Keratinocyte (primary cell): ENCODE results near the gene SPRY4. TPM values are rescaled to one million over a fixed set of nuclear protein-coding genes. Genes with fewer than 3 reads are reported as not detected.

ENCODE experiments used
- DNase-seq: peaks from one replicate; pipeline ENCODE4 v3.0.0-alpha.2; 2011; ENCODE audit warnings: low read depth, missing footprints, low spot score
- FAIRE-seq: peaks from 2 replicates; lab custom pipeline; 2011; peaks lifted over from hg19 to GRCh38; lab: Jason Lieb, UNC
- H2AFZ ChIP-seq: 2 replicates; pipeline ENCODE4 v1.6.0; 2012; ENCODE audit warnings: low read length, control low read depth, inconsistent platforms; ENCODE audit not compliant: control insufficient read depth
- H3K27ac ChIP-seq: 2 replicates; pipeline ENCODE4 v1.5.1; 2011; ENCODE audit warnings: low read length; ENCODE audit not compliant: control insufficient read depth, insufficient read depth
- H3K27me3 ChIP-seq: 3 replicates; pipeline ENCODE4 v1.6.0; 2011; ENCODE audit warnings: low read length; ENCODE audit not compliant: control insufficient read depth, insufficient read depth; ENCODE audit errors: extremely low read depth
- H3K36me3 ChIP-seq, 2 experiments: 2 replicates in 1 of 2; 3 replicates in 1 of 2; pipeline ENCODE4 v1.5.1; 2011; ENCODE audit warnings: low read length in 2 of 2, mild to moderate bottlenecking in 1 of 2; ENCODE audit not compliant: control insufficient read depth in 2 of 2, insufficient read depth in 2 of 2; ENCODE audit errors: extremely low read depth in 1 of 2
- H3K4me1 ChIP-seq: 3 replicates; pipeline ENCODE4 v1.5.1; 2011; ENCODE audit warnings: low read length; ENCODE audit not compliant: control insufficient read depth, insufficient read depth; ENCODE audit errors: extremely low read depth
- H3K4me2 ChIP-seq: 3 replicates; pipeline ENCODE4 v1.6.0; 2011; ENCODE audit warnings: low read depth, low read length; ENCODE audit not compliant: control insufficient read depth, insufficient read depth; ENCODE audit errors: extremely low read depth
- H3K4me3 ChIP-seq, 3 experiments: fragments of 200-600 bp in 1 of 3; sonication (generic) in 1 of 3; 2 replicates in 2 of 3; 3 replicates in 1 of 3; pipeline ENCODE4 v1.5.1; 2011 to 2016; ENCODE audit warnings: low read length in 3 of 3, mild to moderate bottlenecking in 3 of 3, control low read depth in 2 of 3, inconsistent platforms in 1 of 3, low read depth in 1 of 3, mixed read lengths in 1 of 3, mixed run types in 1 of 3, moderate library complexity in 1 of 3; ENCODE audit not compliant: control insufficient read depth in 2 of 3, insufficient read depth in 2 of 3; ENCODE audit errors: extremely low read depth in 1 of 3
- H3K79me2 ChIP-seq: 2 replicates; pipeline ENCODE4 v1.6.0; 2012; ENCODE audit warnings: low read length; ENCODE audit not compliant: control insufficient read depth, insufficient read depth
- H3K9ac ChIP-seq: 3 replicates; pipeline ENCODE4 v1.6.0; 2011; ENCODE audit warnings: low read length; ENCODE audit not compliant: control insufficient read depth, insufficient read depth; ENCODE audit errors: extremely low read depth
- H3K9me1 ChIP-seq: 3 replicates; pipeline ENCODE4 v1.6.0; 2011; ENCODE audit warnings: low read length; ENCODE audit not compliant: control insufficient read depth, insufficient read depth; ENCODE audit errors: extremely low read depth
- H3K9me3 ChIP-seq: 2 replicates; pipeline ENCODE4 v1.5.1; 2012; ENCODE audit warnings: low read depth, low read length; ENCODE audit not compliant: control insufficient read depth
- H4K20me1 ChIP-seq: 3 replicates; pipeline ENCODE4 v1.6.0; 2011; ENCODE audit warnings: low read length; ENCODE audit not compliant: control insufficient read depth, insufficient read depth; ENCODE audit errors: extremely low read depth
- EZH2 ChIP-seq: IDR thresholded peaks from one replicate; pipeline ENCODE4 v1.6.1; 2012; ENCODE audit warnings: inconsistent platforms, mild to moderate bottlenecking, low read length, moderate library complexity
- dilution Hi-C: fragments of 300-500 bp; cut with MboI; formaldehyde crosslinking; loops from one replicate; pipeline ENCODE4 v1.7.0; 2020; ENCODE audit warnings: low sequenced_read_pairs; ENCODE audit not compliant: extremely low pct_ligation_motif_present
- polyA plus RNA-seq, 5 experiments: library from polyadenylated mRNA; depleted of rRNA in 3 of 5; stranded (reverse) in 3 of 5; stranded (forward) in 1 of 5; unstranded in 1 of 5; fragments of >200 nt; gene quantifications; 1 replicate in 1 of 5; 2 replicates in 3 of 5; 3 replicates in 1 of 5; pipeline versions ENCODE4 v1.2.1 to v1.2.3, GENCODE V29; 2011 to 2012; ENCODE audit warnings: missing spikeins in 2 of 5, low read depth in 1 of 5, low replicate concordance in 1 of 5
- TF ChIP-seq, protein P1 (sequence below), 3 experiments: IDR thresholded peaks in 1 of 3; conservative IDR thresholded peaks in 1 of 3; optimal IDR thresholded peaks in 1 of 3; 2 replicates in 2 of 3; 3 replicates in 1 of 3; pipeline versions ENCODE3 to v1.5.1; 2011; ENCODE audit warnings: low read length in 3 of 3, mild to moderate bottlenecking in 3 of 3, moderate library complexity in 2 of 3, control low read depth in 1 of 3, inconsistent platforms in 1 of 3; ENCODE audit not compliant: insufficient read depth in 2 of 3; ENCODE audit errors: extremely low read depth in 1 of 3

SPRY4 gene
- polyA plus RNA-seq, 1 donor (not counting 4 experiments of a cell fraction or from before 2014, with no cell fraction given), result 10.2 TPM

DNA sequence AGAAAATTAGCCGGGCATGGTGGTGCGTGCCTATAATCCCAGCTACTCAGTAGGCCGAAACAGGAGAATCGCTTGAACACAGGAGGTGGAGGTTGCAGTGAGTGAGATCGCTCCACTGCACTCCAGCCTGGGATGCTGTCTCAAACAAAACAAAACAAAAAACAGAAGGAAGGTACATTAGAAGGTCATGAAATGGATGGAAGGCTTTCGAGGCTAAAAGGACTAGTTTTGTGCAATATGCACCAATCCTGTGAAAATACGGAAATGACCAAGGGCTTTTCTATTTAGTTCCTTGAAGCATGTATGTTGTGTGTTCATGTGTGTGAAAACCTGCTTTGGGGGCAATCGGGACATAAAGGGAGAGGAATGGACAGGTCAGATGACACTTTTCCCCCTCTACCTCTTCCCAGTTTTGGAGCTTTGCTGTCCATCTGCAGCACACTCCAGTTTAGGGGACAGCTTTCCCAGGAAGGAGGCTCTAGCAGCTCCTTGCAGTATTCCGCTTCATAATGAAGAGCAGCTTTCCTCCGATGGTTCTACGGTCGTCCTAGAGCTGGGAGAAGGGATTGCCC, 15.0 kb downstream of the SPRY4 start:
- Histone ChIP-seq H3K9ac (no peak overlapping the region), H3K27ac (no peak overlapping the region), H4K20me1 (peaks cover 8% of the 10 kb centered on the region), H3K36me3 (peaks cover 30 to 37% of the 10 kb centered on the region in 2 experiments), H3K4me1 (no peaks in the 10 kb centered on the region), H3K9me1 (peaks cover 8% of the 10 kb centered on the region), H3K4me3 (no peak overlapping the region), H3K79me2 (peaks cover 49% of the 10 kb centered on the region), H2AFZ (no peak overlapping the region), H3K9me3 (no peaks in the 10 kb centered on the region), H3K27me3 (no peaks in the 10 kb centered on the region), H3K4me2 (no peak overlapping the region)
- no peak for FAIRE-seq
- TF ChIP-seq, protein P1, sequence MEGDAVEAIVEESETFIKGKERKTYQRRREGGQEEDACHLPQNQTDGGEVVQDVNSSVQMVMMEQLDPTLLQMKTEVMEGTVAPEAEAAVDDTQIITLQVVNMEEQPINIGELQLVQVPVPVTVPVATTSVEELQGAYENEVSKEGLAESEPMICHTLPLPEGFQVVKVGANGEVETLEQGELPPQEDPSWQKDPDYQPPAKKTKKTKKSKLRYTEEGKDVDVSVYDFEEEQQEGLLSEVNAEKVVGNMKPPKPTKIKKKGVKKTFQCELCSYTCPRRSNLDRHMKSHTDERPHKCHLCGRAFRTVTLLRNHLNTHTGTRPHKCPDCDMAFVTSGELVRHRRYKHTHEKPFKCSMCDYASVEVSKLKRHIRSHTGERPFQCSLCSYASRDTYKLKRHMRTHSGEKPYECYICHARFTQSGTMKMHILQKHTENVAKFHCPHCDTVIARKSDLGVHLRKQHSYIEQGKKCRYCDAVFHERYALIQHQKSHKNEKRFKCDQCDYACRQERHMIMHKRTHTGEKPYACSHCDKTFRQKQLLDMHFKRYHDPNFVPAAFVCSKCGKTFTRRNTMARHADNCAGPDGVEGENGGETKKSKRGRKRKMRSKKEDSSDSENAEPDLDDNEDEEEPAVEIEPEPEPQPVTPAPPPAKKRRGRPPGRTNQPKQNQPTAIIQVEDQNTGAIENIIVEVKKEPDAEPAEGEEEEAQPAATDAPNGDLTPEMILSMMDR (optimal IDR thresholded peaks at IDR 0.05 in 1 of 3, IDR thresholded peaks at IDR 0.05 in 1 of 3, conservative IDR thresholded peaks at IDR 0.05 in 1 of 3; ENCODE audit: extremely low read depth in 1 of 3, insufficient read depth in 2 of 3, low read length in 3 of 3), result no peak
- TF ChIP-seq EZH2, result no peak
- dilution Hi-C loops, result no loop called here
- DNase-seq, result no peak

DNA sequence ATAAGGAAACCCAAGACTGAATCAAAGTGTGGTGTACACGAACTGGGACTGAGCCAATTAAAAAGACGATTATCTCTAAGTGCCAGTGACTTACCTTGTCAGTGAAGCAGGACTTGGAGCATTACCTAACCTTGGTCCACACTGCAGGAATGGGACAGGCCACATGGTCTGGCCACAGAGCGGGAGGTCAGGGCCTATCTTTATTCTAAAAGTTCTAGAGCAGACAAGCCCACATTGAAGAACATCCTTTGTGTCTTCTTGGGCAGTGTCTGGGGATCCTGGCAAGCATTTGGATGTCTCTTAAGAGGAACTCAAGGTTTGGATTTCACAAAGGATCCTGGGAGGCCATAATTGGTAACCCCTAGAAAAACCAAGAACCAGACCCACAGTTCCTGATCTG, 16.5 kb downstream of the SPRY4 start:
- H3K4me2 ChIP-seq, result no peak overlapping the region
- no peak overlapping the region for H2AFZ ChIP-seq
- peaks cover 35% of the 10 kb centered on the region for H3K79me2 ChIP-seq
- dilution Hi-C loops, result no loop called here
- peaks cover 21 to 31% of the 10 kb centered on the region in 2 experiments for H3K36me3 ChIP-seq
- H3K4me1 ChIP-seq, result no peaks in the 10 kb centered on the region
- peaks cover 8% of the 10 kb centered on the region for H3K9me1 ChIP-seq
- no peak overlapping the region for H3K9ac ChIP-seq
- peaks cover 4% of the 10 kb centered on the region for H4K20me1 ChIP-seq
- FAIRE-seq (no peak), DNase-seq (no peak)
- no peaks in the 10 kb centered on the region for H3K27me3 ChIP-seq
- H3K9me3 ChIP-seq, result no peaks in the 10 kb centered on the region
- no peak overlapping the region for H3K27ac ChIP-seq
- TF ChIP-seq, protein P1 (optimal IDR thresholded peaks at IDR 0.05 in 1 of 3, IDR thresholded peaks at IDR 0.05 in 1 of 3, conservative IDR thresholded peaks at IDR 0.05 in 1 of 3; ENCODE audit: extremely low read depth in 1 of 3, insufficient read depth in 2 of 3, low read length in 3 of 3), result no peak
- no peak for TF ChIP-seq EZH2
- no peak overlapping the region for H3K4me3 ChIP-seq
